Loucy (cell line): ENCODE data around the gene CCDC141.

ENCODE experiments used
- H2AFZ ChIP-seq: fragments of 200-600 bp; sonication (generic); 2 replicates; pipeline ENCODE4 v1.6.0; 2016; ENCODE audit warnings: antibody characterized with exemption, mild to moderate bottlenecking, low read length, moderate library complexity
- H3F3A ChIP-seq: fragments of 200-600 bp; 2 replicates; pipeline ENCODE4 v1.6.0; 2016; ENCODE audit warnings: antibody characterized with exemption, low read depth, mild to moderate bottlenecking
- H3K27me3 ChIP-seq: fragments of 200-600 bp; sonication (generic); 2 replicates; pipeline ENCODE4 v1.6.1; 2014; ENCODE audit warnings: low read length, mild to moderate bottlenecking; ENCODE audit not compliant: insufficient read depth, poor library complexity, severe bottlenecking
- H3K36me3 ChIP-seq: fragments of 200-600 bp; sonication (generic); 2 replicates; pipeline ENCODE4 v1.6.1; 2016; ENCODE audit warnings: low read length; ENCODE audit not compliant: insufficient read depth
- H3K4me1 ChIP-seq: fragments of 200-600 bp; sonication (generic); 2 replicates; pipeline ENCODE4 v1.5.1; 2014; ENCODE audit warnings: low read length, mild to moderate bottlenecking; ENCODE audit not compliant: insufficient read depth, poor library complexity, severe bottlenecking
- H3K4me2 ChIP-seq: fragments of 200-600 bp; sonication (generic); 2 replicates; pipeline ENCODE4 v1.6.0; 2014; ENCODE audit warnings: antibody characterized with exemption, low read length, low read depth, mild to moderate bottlenecking; ENCODE audit not compliant: poor library complexity, severe bottlenecking
- H3K4me3 ChIP-seq: fragments of 200-600 bp; sonication (generic); 2 replicates; pipeline ENCODE4 v1.5.1; 2014; ENCODE audit warnings: low read length, mild to moderate bottlenecking, mixed read lengths; ENCODE audit not compliant: poor library complexity, severe bottlenecking
- H3K79me2 ChIP-seq: fragments of 200-600 bp; sonication (generic); 2 replicates; pipeline ENCODE4 v1.6.1; 2014; ENCODE audit warnings: low read length; ENCODE audit not compliant: insufficient read depth
- H3K9ac ChIP-seq: fragments of 200-600 bp; sonication (generic); 2 replicates; pipeline ENCODE4 v1.6.0; 2014; ENCODE audit warnings: mild to moderate bottlenecking, low read depth, low read length, moderate library complexity; ENCODE audit not compliant: poor library complexity, severe bottlenecking
- H3K9me2 ChIP-seq: fragments of 200-600 bp; sonication (generic); replicated peaks from 2 replicates; pipeline ENCODE4 v1.6.1; 2016; ENCODE audit warnings: low read depth, low read length, mixed read lengths
- H3K9me3 ChIP-seq: fragments of 200-600 bp; sonication (generic); 2 replicates; pipeline ENCODE4 v1.6.1; 2014; ENCODE audit warnings: mild to moderate bottlenecking, antibody characterized with exemption, low read length, low read depth; ENCODE audit not compliant: insufficient read depth
- H4K20me1 ChIP-seq: fragments of 200-600 bp; sonication (generic); 2 replicates; pipeline ENCODE4 v1.6.0; 2014; ENCODE audit warnings: antibody characterized with exemption, low read length, mild to moderate bottlenecking; ENCODE audit not compliant: insufficient read depth, poor library complexity, severe bottlenecking
- EZH2phosphoT487 ChIP-seq: fragments of 200-600 bp; IDR thresholded peaks from 2 replicates; pipeline ENCODE4 v1.6.1; 2018; ENCODE audit warnings: antibody characterized with exemption, mild to moderate bottlenecking, moderate library complexity, borderline replicate concordance
- TF ChIP-seq, protein P1 (sequence below): fragments of 200-600 bp; sonication (generic); conservative IDR thresholded peaks from 2 replicates; pipeline ENCODE4 v1.5.1; 2014; ENCODE audit warnings: mild to moderate bottlenecking, antibody characterized with exemption, low read length

CCDC141 gene

GRCh38 chr2:179021258-179021657 is 28.7 kb downstream of the CCDC141 start:
- Histone ChIP-seq H3F3A (no peaks in the 10 kb centered on the region), H3K9ac (no peak overlapping the region), H3K9me3 (no peaks in the 10 kb centered on the region; the same call in 1 of the 2 replicates), H3K4me3 (no peak overlapping the region), H3K4me1 (peaks cover 24% of the 10 kb centered on the region), H4K20me1 (no peaks in the 10 kb centered on the region), H3K4me2 (no peak overlapping the region), H2AFZ (no peak overlapping the region), H3K9me2 (no peaks in the 10 kb centered on the region), H3K36me3 (no peaks in the 10 kb centered on the region), H3K27me3 (no peaks in the 10 kb centered on the region), H3K79me2 (no peaks in the 10 kb centered on the region)
- TF ChIP-seq, protein P1, sequence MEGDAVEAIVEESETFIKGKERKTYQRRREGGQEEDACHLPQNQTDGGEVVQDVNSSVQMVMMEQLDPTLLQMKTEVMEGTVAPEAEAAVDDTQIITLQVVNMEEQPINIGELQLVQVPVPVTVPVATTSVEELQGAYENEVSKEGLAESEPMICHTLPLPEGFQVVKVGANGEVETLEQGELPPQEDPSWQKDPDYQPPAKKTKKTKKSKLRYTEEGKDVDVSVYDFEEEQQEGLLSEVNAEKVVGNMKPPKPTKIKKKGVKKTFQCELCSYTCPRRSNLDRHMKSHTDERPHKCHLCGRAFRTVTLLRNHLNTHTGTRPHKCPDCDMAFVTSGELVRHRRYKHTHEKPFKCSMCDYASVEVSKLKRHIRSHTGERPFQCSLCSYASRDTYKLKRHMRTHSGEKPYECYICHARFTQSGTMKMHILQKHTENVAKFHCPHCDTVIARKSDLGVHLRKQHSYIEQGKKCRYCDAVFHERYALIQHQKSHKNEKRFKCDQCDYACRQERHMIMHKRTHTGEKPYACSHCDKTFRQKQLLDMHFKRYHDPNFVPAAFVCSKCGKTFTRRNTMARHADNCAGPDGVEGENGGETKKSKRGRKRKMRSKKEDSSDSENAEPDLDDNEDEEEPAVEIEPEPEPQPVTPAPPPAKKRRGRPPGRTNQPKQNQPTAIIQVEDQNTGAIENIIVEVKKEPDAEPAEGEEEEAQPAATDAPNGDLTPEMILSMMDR, result no peak

DNA sequence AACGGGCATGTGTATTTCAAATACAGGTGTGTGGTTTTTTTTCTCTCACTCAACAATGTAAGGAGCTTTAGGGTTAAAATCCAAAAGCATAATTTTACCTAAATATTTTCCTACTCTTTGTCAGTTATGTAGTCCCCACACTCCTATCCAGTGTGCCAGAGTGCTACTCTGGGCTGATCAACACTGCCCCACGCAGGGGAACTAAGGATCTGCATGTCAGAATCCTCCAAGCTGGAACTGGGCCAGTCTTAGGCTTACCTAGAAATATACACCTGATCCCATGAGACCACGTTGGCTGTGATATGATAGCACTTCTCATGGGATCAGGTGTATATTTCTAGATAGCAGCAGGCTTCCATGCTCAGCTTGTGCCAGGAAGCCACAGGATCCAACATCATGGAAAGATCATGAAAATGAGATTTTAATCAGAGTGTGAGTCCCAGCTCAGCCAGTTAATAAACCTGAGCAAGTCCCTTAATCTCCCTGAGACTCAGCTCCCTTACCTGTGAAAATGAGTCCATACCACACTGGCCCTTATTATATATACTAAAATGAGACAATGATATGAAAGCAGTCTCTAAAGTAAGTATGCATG is 29.7 kb downstream of the CCDC141 start:
- no peak for TF ChIP-seq EZH2phosphoT487
- TF ChIP-seq, protein P1, result peak; percentile 96
- Histone ChIP-seq H3F3A (no peaks in the 10 kb centered on the region), H3K9me2 (no peaks in the 10 kb centered on the region), H3K4me2 (no peak overlapping the region), H4K20me1 (no peaks in the 10 kb centered on the region), H3K36me3 (no peaks in the 10 kb centered on the region), H3K9ac (no peak overlapping the region), H3K27me3 (no peaks in the 10 kb centered on the region), H3K4me3 (no peak overlapping the region), H3K4me1 (peaks cover 24% of the 10 kb centered on the region), H3K9me3 (no peaks in the 10 kb centered on the region; the same call in 1 of the 2 replicates), H3K79me2 (no peaks in the 10 kb centered on the region), H2AFZ (no peak overlapping the region)

DNA sequence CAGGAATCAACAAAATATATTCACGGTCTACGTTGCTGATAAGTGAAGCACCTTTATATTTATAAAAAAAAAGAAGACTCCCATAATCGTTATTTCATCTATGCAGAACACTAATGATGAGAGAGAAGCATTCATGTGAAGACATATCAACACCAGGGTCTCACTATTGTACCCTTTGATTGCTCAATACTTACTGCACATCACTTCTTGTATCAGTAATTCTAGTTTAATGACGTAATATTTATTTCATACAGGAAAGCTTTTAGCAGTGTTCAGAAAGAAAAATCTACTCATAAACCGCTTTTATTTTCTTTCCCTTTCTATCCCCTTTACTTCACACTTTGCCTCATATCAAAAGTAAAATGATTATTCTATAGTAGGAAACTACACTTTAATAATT is 30.7 kb downstream of the CCDC141 start:
- Histone ChIP-seq H3K4me1 (peaks cover 24% of the 10 kb centered on the region), H3K36me3 (no peaks in the 10 kb centered on the region), H3K79me2 (no peaks in the 10 kb centered on the region), H3K27me3 (no peaks in the 10 kb centered on the region), H3K4me2 (no peak overlapping the region), H2AFZ (no peak overlapping the region), H3K9me2 (no peaks in the 10 kb centered on the region), H3F3A (no peaks in the 10 kb centered on the region), H3K9me3 (no peaks in the 10 kb centered on the region), H3K4me3 (no peak overlapping the region), H3K9ac (no peak overlapping the region), H4K20me1 (no peaks in the 10 kb centered on the region)
- no peak for TF ChIP-seq EZH2phosphoT487
- TF ChIP-seq, protein P1, result no peak
